Measurements from ENCODE around the gene IFNAR1. TPM values are rescaled to one million over a fixed set of nuclear protein-coding genes. Genes with fewer than 3 reads are reported as not detected.

The IFNAR1 gene
- total RNA-seq, 2 donors from 2014 or later, result 11.7 to 16.9 TPM

DNA sequence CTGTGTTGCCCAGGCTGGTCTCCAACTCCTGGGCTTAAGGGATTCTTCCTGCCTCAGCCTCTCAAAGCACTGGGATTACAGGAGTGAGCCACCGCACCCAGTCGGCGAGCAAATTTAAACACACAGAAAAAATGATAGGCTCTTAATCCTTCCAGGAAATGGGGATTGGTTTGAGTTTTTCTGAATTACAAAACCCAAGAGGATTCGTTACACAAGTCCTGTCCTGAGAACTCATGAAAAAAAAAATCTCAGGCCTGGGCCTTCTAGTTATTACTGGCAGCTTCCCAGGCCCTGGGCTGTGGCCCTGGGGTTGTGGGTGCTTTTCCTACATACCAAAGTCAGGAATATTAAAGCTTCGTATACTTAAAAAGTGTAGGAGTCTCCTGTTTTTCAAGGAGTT, 72.2 kb downstream of the IFNAR1 start:
- Histone ChIP-seq H3K27me3 (ENCODE audit: control insufficient read depth, insufficient read depth, low read length, poor library complexity, severe bottlenecking) (no peaks in the 10 kb centered on the region), H3K4me3 (ENCODE audit: low read length) (no peak overlapping the region), H3K36me3 (ENCODE audit: control insufficient read depth, insufficient read depth, low read length) (no peaks in the 10 kb centered on the region), H3K27ac (ENCODE audit: low read depth, low read length) (no peak overlapping the region), H3K4me1 (ENCODE audit: control insufficient read depth, insufficient read depth, low read length) (no peaks in the 10 kb centered on the region), H3K9ac (ENCODE audit: extremely low read depth, low read length, poor library complexity, severe bottlenecking) (no peak overlapping the region), H3K9me3 (ENCODE audit: control insufficient read depth, low read length) (no peaks in the 10 kb centered on the region)
- H3K27me3 Mint-ChIP-seq (ENCODE audit: insufficient read depth), result peaks cover 2% of the 10 kb centered on the region
- peaks cover 4% of the 10 kb centered on the region for H3K4me1 Mint-ChIP-seq
- no peak overlapping the region for H3K27ac Mint-ChIP-seq
- DNase-seq, result no peak
- no peaks in the 10 kb centered on the region for H3K9me3 Mint-ChIP-seq
- TF ChIP-seq, protein P1, sequence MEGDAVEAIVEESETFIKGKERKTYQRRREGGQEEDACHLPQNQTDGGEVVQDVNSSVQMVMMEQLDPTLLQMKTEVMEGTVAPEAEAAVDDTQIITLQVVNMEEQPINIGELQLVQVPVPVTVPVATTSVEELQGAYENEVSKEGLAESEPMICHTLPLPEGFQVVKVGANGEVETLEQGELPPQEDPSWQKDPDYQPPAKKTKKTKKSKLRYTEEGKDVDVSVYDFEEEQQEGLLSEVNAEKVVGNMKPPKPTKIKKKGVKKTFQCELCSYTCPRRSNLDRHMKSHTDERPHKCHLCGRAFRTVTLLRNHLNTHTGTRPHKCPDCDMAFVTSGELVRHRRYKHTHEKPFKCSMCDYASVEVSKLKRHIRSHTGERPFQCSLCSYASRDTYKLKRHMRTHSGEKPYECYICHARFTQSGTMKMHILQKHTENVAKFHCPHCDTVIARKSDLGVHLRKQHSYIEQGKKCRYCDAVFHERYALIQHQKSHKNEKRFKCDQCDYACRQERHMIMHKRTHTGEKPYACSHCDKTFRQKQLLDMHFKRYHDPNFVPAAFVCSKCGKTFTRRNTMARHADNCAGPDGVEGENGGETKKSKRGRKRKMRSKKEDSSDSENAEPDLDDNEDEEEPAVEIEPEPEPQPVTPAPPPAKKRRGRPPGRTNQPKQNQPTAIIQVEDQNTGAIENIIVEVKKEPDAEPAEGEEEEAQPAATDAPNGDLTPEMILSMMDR (conservative IDR thresholded peaks at IDR 0.05), result no peak
- no peaks in the 10 kb centered on the region for H3K36me3 Mint-ChIP-seq (ENCODE audit: low read depth)
- WGBS, 2 experiments (ENCODE audit: insufficient coverage in 1 of 2, insufficient read length in 1 of 2), result 91 to 93% methylated on average over 2 to 5 of the region's 5 CpGs
- H3K4me3 Mint-ChIP-seq, result no peak overlapping the region

DNA sequence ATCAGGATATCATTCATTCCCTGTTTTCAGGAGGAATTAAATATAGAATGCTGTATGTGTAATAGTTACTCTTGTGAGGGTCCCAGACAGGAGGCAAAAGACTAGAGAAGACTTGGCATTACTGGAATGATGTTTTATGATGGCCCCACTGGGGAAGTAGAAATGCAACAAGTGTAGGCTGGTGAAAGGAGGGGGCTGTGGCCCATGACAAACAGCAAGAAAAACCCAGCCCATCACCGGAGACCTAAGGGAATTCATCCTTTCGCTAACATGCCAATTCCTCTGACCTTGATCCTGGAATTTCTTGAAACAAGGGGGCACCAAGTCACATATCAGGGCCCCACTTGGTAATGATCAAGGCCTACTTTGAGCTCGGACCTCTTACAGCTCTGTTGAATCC, 72.9 kb downstream of the IFNAR1 start:
- Histone ChIP-seq H3K4me1 (ENCODE audit: control insufficient read depth, insufficient read depth, low read length) (no peaks in the 10 kb centered on the region), H3K9ac (ENCODE audit: extremely low read depth, low read length, poor library complexity, severe bottlenecking) (no peak overlapping the region), H3K27me3 (ENCODE audit: control insufficient read depth, insufficient read depth, low read length, poor library complexity, severe bottlenecking) (no peaks in the 10 kb centered on the region), H3K36me3 (ENCODE audit: control insufficient read depth, insufficient read depth, low read length) (no peaks in the 10 kb centered on the region), H3K27ac (ENCODE audit: low read depth, low read length) (no peak overlapping the region), H3K4me3 (ENCODE audit: low read length) (no peak overlapping the region), H3K9me3 (ENCODE audit: control insufficient read depth, low read length) (no peaks in the 10 kb centered on the region)
- Mint-ChIP-seq H3K9me3 (no peaks in the 10 kb centered on the region), H3K27me3 (ENCODE audit: insufficient read depth) (peaks cover 2% of the 10 kb centered on the region), H3K4me1 (no peaks in the 10 kb centered on the region), H3K27ac (no peak overlapping the region), H3K36me3 (ENCODE audit: low read depth) (no peaks in the 10 kb centered on the region), H3K4me3 (no peak overlapping the region)
- no peak for DNase-seq
- TF ChIP-seq, protein P1 (conservative IDR thresholded peaks at IDR 0.05), result no peak
- WGBS, 2 experiments (ENCODE audit: insufficient coverage in 1 of 2, insufficient read length in 1 of 2), result 97 to 100% methylated on average over 1 to 3 of the region's 3 CpGs

DNA sequence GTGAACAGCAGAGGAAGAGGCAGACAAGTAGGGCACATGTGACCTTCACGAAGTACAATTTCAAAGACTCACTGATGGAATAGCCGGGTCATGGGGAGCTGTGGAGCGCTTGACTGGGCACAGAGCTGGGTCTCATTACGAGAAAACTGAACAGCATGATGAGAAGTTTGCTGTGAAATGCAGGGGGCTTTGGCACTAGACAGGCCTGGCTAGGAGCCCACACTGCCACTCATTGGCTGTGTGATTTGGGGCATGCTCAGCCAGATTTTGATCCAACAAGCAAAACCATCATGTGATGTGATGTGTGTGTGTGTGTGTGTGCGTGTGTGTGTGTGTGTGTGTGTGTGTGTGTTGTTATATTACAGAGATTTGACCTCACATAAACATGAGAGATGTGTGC, 73.6 kb downstream of the IFNAR1 start:
- Mint-ChIP-seq H3K27me3 (ENCODE audit: insufficient read depth) (peaks cover 2% of the 10 kb centered on the region), H3K36me3 (ENCODE audit: low read depth) (no peaks in the 10 kb centered on the region), H3K4me1 (no peaks in the 10 kb centered on the region), H3K27ac (no peak overlapping the region), H3K4me3 (no peak overlapping the region), H3K9me3 (no peaks in the 10 kb centered on the region)
- no peaks in the 10 kb centered on the region for H3K36me3 ChIP-seq (ENCODE audit: control insufficient read depth, insufficient read depth, low read length)
- H3K4me1 ChIP-seq (ENCODE audit: control insufficient read depth, insufficient read depth, low read length), result no peaks in the 10 kb centered on the region
- no peak overlapping the region for H3K27ac ChIP-seq (ENCODE audit: low read depth, low read length)
- H3K27me3 ChIP-seq (ENCODE audit: control insufficient read depth, insufficient read depth, low read length, poor library complexity, severe bottlenecking), result no peaks in the 10 kb centered on the region
- 85 to 100% methylated on average over 1 to 5 of the region's 5 CpGs for whole genome bisulfite sequencing, 2 experiments (ENCODE audit: insufficient coverage in 1 of 2, insufficient read length in 1 of 2)
- H3K9ac ChIP-seq (ENCODE audit: extremely low read depth, low read length, poor library complexity, severe bottlenecking), result no peak overlapping the region
- H3K9me3 ChIP-seq (ENCODE audit: control insufficient read depth, low read length), result no peaks in the 10 kb centered on the region
- no peak for DNase-seq
- TF ChIP-seq, protein P1 (conservative IDR thresholded peaks at IDR 0.05), result no peak
- no peak overlapping the region for H3K4me3 ChIP-seq (ENCODE audit: low read length)
